HEK293 (cell line): ENCODE measurements around the gene HIF3A.
"Not testable (repeated sequence)": the region's sequence is repeated elsewhere in the genome, so short reads cannot be mapped to it uniquely, and the experiment has no call there.

Experiments
- CTCF ChIA-PET: fragments of 350-600 bp; formaldehyde crosslinking; extraction: SDS; loops from one replicate; lab custom pipeline; 2021; ENCODE audit warnings: antibody characterized with exemption; lab: Yijun Ruan, JAX
- POLR2A ChIA-PET: fragments of 300-600 bp; formaldehyde crosslinking; extraction: SDS; loops from one replicate; lab custom pipeline; 2020; ENCODE audit warnings: antibody characterized with exemption, inconsistent platforms; lab: Yijun Ruan, JAX
- H3K27ac ChIP-seq: fragments of 200-500 bp; sonication (Bioruptor generic); 2 replicates; pipeline ENCODE4 v1.5.1; 2014; ENCODE audit warnings: low read depth, low read length, control low read depth, inconsistent platforms; ENCODE audit errors: extremely low read depth
- H3K36me3 ChIP-seq, 2 experiments: fragments of 200-500 bp in 1 of 2; sonication (Bioruptor generic) in 1 of 2; 1 replicate in 1 of 2; 2 replicates in 1 of 2; pipeline ENCODE4 v1.5.1; 2014 to 2017; ENCODE audit warnings: inconsistent platforms in 2 of 2, low read length in 2 of 2; ENCODE audit not compliant: control insufficient read depth in 2 of 2, insufficient read depth in 1 of 2
- H3K4me1 ChIP-seq: fragments of 200-500 bp; sonication (Bioruptor generic); 2 replicates; pipeline ENCODE4 v1.5.1; 2014; ENCODE audit warnings: mild to moderate bottlenecking, low read length, inconsistent platforms; ENCODE audit not compliant: control insufficient read depth, insufficient read depth
- H3K4me3 ChIP-seq: 2 replicates; pipeline ENCODE4 v1.5.1; 2011; ENCODE audit warnings: low read depth, mild to moderate bottlenecking, control low read depth, low read length, moderate library complexity
- H3K9me3 ChIP-seq: fragments of 200-500 bp; sonication (Bioruptor generic); 2 replicates; pipeline ENCODE4 v1.5.1; 2014; ENCODE audit warnings: low read depth, low read length, inconsistent platforms; ENCODE audit not compliant: control insufficient read depth, insufficient read depth
- SP3 ChIP-seq: fragments of 450-650 bp; formaldehyde crosslinking; IDR thresholded peaks from 2 replicates; pipeline ENCODE4 v1.5.1; 2016; ENCODE audit warnings: missing biosample characterization, missing genetic modification characterization
- ZNF184 ChIP-seq: fragments of 450-650 bp; IDR thresholded peaks from 2 replicates; pipeline ENCODE4 v1.5.1; 2018; ENCODE audit warnings: missing biosample characterization, mild to moderate bottlenecking, missing genetic modification characterization
- ZNF37A ChIP-seq: fragments of 450-650 bp; IDR thresholded peaks from 2 replicates; pipeline ENCODE4 v1.5.1; 2018; ENCODE audit warnings: missing biosample characterization, missing genetic modification characterization
- ZNF404 ChIP-seq: fragments of 450-650 bp; formaldehyde crosslinking; IDR thresholded peaks from 2 replicates; pipeline ENCODE4 v1.5.1; 2017; ENCODE audit warnings: missing biosample characterization, missing genetic modification characterization
- ZNF521 ChIP-seq: fragments of 450-650 bp; formaldehyde crosslinking; IDR thresholded peaks from 2 replicates; pipeline ENCODE4 v1.5.1; 2017; ENCODE audit warnings: missing biosample characterization, mild to moderate bottlenecking, missing genetic modification characterization
- ZNF791 ChIP-seq: fragments of 450-650 bp; formaldehyde crosslinking; IDR thresholded peaks from 2 replicates; pipeline ENCODE4 v1.5.1; 2016; ENCODE audit warnings: missing biosample characterization, missing genetic modification characterization
- ZNF830 ChIP-seq: fragments of 450-650 bp; IDR thresholded peaks from 2 replicates; pipeline ENCODE4 v1.5.0; 2018; ENCODE audit warnings: missing biosample characterization, missing genetic modification characterization, low read depth, mild to moderate bottlenecking, moderate library complexity
- ZSCAN16 ChIP-seq: fragments of 450-650 bp; formaldehyde crosslinking; IDR thresholded peaks from 2 replicates; pipeline ENCODE4 v1.5.1; 2016; ENCODE audit warnings: missing biosample characterization, missing genetic modification characterization
- TF ChIP-seq, protein P1 (sequence below): fragments of 450-650 bp; formaldehyde crosslinking; IDR thresholded peaks from 2 replicates; pipeline ENCODE4 v1.5.1; 2016; ENCODE audit warnings: missing biosample characterization, missing genetic modification characterization, borderline replicate concordance
- TF ChIP-seq, protein P2 (sequence below): fragments of 450-650 bp; formaldehyde crosslinking; IDR thresholded peaks from 2 replicates; pipeline ENCODE4 v1.5.1; 2016; ENCODE audit warnings: missing biosample characterization, missing genetic modification characterization
- TF ChIP-seq, protein P3 (sequence below): fragments of 450-650 bp; formaldehyde crosslinking; IDR thresholded peaks from 2 replicates; pipeline ENCODE4 v1.5.1; 2016; ENCODE audit warnings: missing biosample characterization, missing genetic modification characterization
- TF ChIP-seq, protein P4 (sequence below): fragments of 450-650 bp; formaldehyde crosslinking; IDR thresholded peaks from 2 replicates; pipeline ENCODE4 v1.5.1; 2016; ENCODE audit warnings: missing biosample characterization, missing genetic modification characterization
- TF ChIP-seq, protein P5 (sequence below): sonication (generic); formaldehyde crosslinking; IDR thresholded peaks from 2 replicates; pipeline ENCODE4 v1.8.1; 2022; ENCODE audit warnings: mild to moderate bottlenecking, moderate library complexity, missing genetic modification reagents

HIF3A gene

DNA sequence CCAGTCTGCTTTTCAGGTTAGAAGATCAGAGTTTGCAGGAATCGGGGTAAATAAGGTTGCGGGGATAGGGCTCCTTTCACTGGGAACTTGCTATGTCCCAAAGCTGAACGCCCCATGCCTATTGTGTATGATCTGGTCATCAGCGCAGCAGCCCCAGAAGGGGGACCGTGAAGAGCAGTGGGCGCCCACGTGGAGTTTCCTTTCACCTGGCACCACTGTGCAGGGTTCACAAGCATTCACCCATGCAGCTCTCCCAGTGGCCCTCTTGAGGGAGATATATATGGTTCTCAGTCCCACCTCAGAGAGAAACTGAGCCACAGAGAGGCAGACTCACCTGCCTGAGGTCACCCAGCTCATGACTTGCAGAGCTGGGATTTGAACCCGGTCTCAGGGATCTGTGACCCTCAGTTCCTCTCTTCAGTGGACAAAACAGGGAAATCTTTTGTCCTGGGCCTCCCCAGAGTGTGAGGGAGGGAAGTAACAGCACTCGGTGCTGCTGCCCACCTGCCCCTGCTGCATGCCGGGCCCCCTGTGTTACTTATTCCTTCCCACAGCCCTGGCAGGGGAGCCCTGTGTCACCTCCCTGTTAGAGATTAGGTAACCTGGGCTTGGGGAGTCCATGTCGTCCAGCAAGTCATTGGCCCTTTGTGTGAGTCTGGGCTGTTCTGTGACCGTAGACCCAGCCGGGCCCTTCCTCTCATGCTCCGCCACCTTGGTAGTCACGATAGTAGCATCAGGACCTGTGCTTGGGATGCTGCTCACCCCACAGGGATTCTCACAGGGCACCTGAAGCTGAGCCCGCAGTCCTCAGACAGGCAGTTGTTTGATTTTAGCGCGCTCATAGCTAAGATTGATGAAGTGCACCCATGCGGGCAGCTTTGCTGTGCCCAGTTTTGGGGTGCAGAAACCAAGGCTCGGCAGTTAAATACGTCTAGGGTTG, 78.0 kb downstream of the HIF3A start:
- H3K4me1 ChIP-seq = peaks cover 8% of the 10 kb centered on the region
- H3K4me3 ChIP-seq = no peak overlapping the region
- TF ChIP-seq ZNF521 (tag by site-specific recombination) = no peak
- TF ChIP-seq ZSCAN16 (tag by site-specific recombination) = no peak
- TF ChIP-seq, protein P1, sequence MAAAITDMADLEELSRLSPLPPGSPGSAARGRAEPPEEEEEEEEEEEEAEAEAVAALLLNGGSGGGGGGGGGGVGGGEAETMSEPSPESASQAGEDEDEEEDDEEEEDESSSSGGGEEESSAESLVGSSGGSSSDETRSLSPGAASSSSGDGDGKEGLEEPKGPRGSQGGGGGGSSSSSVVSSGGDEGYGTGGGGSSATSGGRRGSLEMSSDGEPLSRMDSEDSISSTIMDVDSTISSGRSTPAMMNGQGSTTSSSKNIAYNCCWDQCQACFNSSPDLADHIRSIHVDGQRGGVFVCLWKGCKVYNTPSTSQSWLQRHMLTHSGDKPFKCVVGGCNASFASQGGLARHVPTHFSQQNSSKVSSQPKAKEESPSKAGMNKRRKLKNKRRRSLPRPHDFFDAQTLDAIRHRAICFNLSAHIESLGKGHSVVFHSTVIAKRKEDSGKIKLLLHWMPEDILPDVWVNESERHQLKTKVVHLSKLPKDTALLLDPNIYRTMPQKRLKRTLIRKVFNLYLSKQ (tag by site-specific recombination) = no peak
- no peak for TF ChIP-seq ZNF37A (tag by site-specific recombination)
- TF ChIP-seq, all 188 proteins: peak for 0
- no peaks in the 10 kb centered on the region for H3K9me3 ChIP-seq
- peaks cover 32 to 74% of the 10 kb centered on the region in 2 experiments for H3K36me3 ChIP-seq
- no peak overlapping the region for H3K27ac ChIP-seq
- CTCF ChIA-PET = interaction anchor here (0.5 to 1.8 kb wide), 3 partner anchors 21 to 285 kb away, joined by 3 to 9 read pairs (median 5); no protein-coding TSS in a partner anchor
- POLR2A ChIA-PET = no interaction called here

DNA sequence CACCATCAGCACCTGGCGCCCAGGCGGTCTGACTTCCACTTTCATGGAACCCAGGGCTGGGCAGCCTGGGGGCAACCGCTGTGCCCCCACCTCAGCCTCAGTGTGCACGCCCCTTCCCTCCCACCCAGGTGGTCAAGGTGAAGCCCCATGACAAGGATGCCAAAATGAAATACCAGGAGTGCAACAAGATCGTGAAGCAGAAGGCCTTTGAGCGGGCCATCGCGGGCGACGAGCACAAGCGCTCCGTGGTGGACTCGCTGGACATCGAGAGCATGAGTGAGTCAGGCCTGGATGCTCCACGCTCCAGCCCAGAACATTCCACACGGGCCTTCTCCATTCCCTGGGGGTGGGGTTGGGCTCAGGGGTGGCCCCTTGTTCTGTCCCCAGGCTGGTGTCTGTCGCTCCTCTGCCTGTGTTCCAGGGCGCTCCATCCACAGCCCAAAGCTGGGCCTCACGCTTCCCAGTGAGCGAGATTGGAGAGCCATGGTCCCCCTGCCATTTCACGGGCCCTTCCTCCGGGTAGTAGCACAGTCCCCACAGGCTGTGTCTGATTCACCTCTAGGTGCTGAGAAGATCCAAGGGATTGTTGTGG, 78.7 kb downstream of the HIF3A start:
- H3K36me3 ChIP-seq = peaks cover 40 to 72% of the 10 kb centered on the region in 2 experiments

DNA sequence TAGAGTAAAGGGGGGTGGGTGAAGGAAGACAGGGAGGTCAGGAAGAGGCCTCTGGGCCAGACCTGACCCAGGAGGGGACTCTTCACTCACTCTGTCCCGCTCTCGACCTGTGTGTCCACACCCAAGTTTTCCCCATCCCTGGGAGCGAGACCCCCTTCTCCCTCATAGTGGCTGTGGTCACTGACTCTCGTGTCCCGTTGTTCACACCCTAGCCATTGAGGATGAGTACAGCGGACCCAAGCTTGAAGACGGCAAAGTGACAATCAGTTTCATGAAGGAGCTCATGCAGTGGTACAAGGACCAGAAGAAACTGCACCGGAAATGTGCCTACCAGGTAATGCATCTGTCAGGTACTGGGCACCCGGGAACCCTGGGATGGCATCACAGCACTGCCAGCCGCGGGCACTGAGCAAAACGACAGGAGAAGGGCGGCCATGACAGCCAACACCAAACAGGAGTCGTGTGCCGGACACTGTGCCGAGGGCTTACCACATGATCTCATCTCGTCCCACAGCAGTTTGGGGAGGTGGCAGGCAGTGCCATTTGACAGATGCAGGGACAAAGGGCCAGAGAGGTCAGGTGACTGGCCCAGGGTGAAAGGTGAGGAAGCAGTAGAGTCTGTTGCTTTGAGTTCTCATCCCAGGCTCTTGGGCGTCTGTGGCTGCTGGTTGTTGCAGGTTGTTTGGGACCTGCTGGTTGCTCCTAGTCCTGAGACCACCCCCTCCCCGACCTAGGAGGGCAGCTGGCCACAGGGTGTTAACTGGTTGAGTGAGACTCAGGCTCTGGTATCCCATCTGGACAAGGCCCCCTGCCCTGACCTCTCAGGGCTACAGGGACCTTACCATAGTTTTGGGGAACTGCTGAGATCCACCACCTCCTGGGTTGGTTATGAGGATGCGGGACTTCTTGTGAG, 79.7 kb downstream of the HIF3A start:
- Histone ChIP-seq H3K4me1 (peaks cover 8% of the 10 kb centered on the region), H3K4me3 (no peak overlapping the region), H3K36me3 (peaks cover 49 to 74% of the 10 kb centered on the region in 2 experiments), H3K27ac (no peak overlapping the region), H3K9me3 (no peaks in the 10 kb centered on the region)
- TF ChIP-seq ZNF184 (tag by site-specific recombination) (no peak), ZNF404 (tag by site-specific recombination) (no peak)
- TF ChIP-seq, protein P2, sequence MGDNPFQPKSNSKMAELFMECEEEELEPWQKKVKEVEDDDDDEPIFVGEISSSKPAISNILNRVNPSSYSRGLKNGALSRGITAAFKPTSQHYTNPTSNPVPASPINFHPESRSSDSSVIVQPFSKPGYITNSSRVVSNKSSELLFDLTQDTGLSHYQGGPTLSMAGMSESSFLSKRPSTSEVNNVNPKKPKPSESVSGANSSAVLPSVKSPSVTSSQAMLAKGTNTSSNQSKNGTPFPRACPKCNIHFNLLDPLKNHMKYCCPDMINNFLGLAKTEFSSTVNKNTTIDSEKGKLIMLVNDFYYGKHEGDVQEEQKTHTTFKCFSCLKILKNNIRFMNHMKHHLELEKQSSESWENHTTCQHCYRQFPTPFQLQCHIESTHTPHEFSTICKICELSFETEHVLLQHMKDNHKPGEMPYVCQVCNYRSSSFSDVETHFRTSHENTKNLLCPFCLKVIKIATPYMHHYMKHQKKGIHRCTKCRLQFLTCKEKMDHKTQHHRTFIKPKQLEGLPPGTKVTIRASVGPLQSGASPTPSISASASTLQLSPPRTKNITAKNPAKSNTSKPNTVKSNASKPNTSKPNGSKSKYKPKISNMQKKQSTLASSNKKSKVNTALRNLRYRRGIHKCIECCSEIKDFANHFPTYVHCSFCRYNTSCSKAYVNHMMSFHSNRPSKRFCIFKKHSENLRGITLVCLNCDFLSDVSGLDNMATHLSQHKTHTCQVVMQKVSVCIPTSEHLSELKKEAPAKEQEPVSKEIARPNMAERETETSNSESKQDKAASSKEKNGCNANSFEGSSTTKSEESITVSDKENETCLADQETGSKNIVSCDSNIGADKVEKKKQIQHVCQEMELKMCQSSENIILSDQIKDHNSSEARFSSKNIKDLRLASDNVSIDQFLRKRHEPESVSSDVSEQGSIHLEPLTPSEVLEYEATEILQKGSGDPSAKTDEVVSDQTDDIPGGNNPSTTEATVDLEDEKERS (tag by site-specific recombination) = no peak
- ChIA-PET POLR2A (no interaction called here), CTCF (interaction anchor here (0.7 to 2.0 kb wide), 3 partner anchors 19 to 135 kb away, joined by 3 to 9 read pairs (median 5); partner anchors contain the start of gene PPP5C)

More for the DNA sequence above, 78.7 kb downstream of the HIF3A start:
- H3K4me1 ChIP-seq, H3K4me3 ChIP-seq, H3K27ac ChIP-seq, H3K9me3 ChIP-seq, POLR2A ChIA-PET: not testable (repeated sequence)
- CTCF ChIA-PET = interaction anchor here (1.8 kb wide), 1 partner anchor 20 kb away, joined by 9 read pairs; no protein-coding TSS in a partner anchor

DNA sequence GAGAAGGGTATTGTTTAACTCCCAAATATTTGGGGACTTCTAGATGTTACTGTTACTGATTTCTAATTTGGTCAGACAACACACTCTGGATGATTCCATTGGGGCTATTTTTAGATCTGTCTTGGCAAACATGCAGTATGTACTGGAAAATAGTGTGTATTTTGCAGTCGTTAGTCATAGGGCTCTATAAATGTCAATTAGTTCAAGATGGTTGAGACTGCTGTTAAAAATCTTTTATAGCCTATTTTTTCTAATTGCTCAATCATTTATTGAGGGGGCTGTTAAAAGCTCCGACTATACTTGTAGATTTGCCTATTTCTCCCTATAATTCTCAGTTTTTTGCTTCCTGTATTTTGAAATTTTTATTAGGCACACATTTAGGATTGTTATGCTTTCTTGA, 81.4 kb downstream of the HIF3A start:
- Histone ChIP-seq H3K4me3 (no peak overlapping the region), H3K9me3 (no peaks in the 10 kb centered on the region), H3K36me3 (peaks cover 66 to 88% of the 10 kb centered on the region in 2 experiments), H3K4me1 (0 out of 2 replicates have a peak, but pooled peaks cover 3% of the 10 kb centered on the region), H3K27ac (no peak overlapping the region)
- POLR2A ChIA-PET = no interaction called here
- CTCF ChIA-PET = interaction anchor here (0.6 to 2.0 kb wide), 8 partner anchors 9 to 296 kb away, joined by 3 to 5 read pairs (median 4); partner anchors contain the start of gene PPP5C
- TF ChIP-seq, protein P3, sequence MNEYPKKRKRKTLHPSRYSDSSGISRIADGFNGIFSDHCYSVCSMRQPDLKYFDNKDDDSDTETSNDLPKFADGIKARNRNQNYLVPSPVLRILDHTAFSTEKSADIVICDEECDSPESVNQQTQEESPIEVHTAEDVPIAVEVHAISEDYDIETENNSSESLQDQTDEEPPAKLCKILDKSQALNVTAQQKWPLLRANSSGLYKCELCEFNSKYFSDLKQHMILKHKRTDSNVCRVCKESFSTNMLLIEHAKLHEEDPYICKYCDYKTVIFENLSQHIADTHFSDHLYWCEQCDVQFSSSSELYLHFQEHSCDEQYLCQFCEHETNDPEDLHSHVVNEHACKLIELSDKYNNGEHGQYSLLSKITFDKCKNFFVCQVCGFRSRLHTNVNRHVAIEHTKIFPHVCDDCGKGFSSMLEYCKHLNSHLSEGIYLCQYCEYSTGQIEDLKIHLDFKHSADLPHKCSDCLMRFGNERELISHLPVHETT = no peak
- TF ChIP-seq ZNF791 (tag by site-specific recombination) (no peak), ZNF404 (tag by site-specific recombination) (no peak), ZNF830 (tag by site-specific recombination) (no peak), SP3 (no peak)
- TF ChIP-seq, protein P4, sequence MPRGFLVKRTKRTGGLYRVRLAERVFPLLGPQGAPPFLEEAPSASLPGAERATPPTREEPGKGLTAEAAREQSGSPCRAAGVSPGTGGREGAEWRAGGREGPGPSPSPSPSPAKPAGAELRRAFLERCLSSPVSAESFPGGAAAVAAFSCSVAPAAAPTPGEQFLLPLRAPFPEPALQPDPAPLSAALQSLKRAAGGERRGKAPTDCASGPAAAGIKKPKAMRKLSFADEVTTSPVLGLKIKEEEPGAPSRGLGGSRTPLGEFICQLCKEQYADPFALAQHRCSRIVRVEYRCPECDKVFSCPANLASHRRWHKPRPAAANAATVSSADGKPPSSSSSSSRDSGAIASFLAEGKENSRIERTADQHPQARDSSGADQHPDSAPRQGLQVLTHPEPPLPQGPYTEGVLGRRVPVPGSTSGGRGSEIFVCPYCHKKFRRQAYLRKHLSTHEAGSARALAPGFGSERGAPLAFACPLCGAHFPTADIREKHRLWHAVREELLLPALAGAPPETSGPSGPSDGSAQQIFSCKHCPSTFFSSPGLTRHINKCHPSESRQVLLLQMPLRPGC (tag by site-specific recombination) = no peak
- TF ChIP-seq, protein P5, sequence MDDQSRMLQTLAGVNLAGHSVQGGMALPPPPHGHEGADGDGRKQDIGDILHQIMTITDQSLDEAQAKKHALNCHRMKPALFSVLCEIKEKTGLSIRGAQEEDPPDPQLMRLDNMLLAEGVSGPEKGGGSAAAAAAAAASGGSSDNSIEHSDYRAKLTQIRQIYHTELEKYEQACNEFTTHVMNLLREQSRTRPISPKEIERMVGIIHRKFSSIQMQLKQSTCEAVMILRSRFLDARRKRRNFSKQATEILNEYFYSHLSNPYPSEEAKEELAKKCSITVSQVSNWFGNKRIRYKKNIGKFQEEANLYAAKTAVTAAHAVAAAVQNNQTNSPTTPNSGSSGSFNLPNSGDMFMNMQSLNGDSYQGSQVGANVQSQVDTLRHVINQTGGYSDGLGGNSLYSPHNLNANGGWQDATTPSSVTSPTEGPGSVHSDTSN (CRISPR knock-in tag) = no peak
